Stimulated activated CD8-positive, alpha-beta memory T cell treated with anti-CD3 and anti-CD28 coated beads, Interleukin-2, amount 100 ng/mL, for 48 hours (primary cell): ENCODE measurements around the gene ABI3.
"Not testable (repeated sequence)": the region's sequence is repeated elsewhere in the genome, so short reads cannot be mapped to it uniquely, and the experiment has no call there.

Experiments
- DNase-seq, 2 donors: peaks; one replicate each; pipeline ENCODE4 v3.0.0-alpha.2; 2020; ENCODE audit warnings: low read depth in 2 of 2

The ABI3 gene

DNA sequence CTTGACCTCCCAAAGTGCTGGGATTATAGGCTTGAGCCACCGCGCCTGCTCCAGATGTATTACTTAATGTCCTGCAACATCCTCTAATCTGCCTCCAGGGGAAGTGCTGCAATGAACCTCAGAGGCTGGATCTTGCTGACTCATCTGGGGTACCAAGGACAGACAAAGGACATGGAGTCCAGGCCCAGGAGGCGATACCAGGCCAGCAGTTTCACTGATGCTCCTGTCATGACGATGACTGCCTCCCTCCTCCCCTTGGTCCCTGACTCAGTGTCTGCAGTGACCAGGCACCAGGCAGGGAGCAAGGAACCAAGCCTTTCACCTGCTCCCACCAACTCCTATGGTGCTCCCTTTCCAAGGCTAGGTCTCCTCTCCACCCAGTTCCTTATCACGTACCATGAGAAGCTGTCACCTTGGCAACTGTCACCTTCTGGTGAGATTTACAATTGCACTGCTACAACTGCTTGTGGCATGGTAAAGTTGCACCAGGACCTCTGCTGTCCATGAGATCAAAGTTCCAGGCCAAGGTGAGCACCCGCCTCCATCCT, 41.7 kb downstream of the ABI3 start:
- no peak for DNase-seq

GRCh38 chr17:49254066-49254465, 43.6 kb downstream of the ABI3 start:
- no peak for DNase-seq

DNA sequence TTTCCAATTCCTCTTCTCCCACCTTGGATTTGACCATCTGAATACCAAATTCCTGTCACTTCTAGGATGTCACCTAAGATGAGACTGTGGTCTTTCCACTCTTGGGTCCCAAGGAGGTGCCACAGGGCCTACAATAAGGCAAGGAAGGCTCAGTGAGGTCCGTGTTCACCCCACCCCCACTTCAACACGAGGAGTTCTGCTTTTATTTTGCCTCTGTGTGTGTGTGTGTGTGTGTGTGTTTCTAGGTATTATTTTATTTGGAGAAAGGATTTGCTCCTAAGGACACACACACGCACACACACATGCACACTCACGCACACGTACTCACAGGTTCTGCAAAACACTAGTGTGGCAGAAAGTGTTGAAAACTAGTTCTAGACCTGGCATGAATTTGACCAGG, 44.6 kb downstream of the ABI3 start:
- no peak for DNase-seq

- no peak for DNase-seq
These were observed 47.9 kb downstream of the ABI3 start for GRCh38 chr17:49258394-49258793.

GRCh38 chr17:49259663-49260010, 49.1 kb downstream of the ABI3 start:
- no peak for DNase-seq

- peak; percentile 28 to 40 for DNase-seq
These were observed 49.7 kb downstream of the ABI3 start for GRCh38 chr17:49260011-49260816.

- peak in 1 of 2 donors; percentile 18 for DNase-seq
These were observed 50.3 kb downstream of the ABI3 start for GRCh38 chr17:49260817-49261291.

DNA sequence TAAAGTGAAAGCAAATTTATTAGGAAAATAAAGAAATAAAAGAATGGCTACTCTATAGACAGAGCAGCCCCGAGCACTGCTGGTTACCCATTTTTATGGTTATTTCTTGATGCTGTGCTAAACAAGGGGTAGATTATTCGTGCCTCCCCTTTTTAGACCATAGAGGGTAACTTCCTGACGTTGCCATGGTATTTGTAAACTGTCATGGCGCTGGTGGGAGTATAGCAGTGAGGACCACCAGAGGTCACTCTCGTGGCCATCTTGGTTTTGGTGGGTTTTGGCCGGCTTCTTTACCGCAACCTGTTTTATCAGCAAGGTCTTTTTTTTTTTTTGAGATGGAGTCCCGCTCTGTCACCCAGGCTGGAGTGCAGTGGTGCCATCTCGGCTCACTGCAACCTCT, 51.0 kb downstream of the ABI3 start:
- DNase-seq, result not testable (repeated sequence)

DNA sequence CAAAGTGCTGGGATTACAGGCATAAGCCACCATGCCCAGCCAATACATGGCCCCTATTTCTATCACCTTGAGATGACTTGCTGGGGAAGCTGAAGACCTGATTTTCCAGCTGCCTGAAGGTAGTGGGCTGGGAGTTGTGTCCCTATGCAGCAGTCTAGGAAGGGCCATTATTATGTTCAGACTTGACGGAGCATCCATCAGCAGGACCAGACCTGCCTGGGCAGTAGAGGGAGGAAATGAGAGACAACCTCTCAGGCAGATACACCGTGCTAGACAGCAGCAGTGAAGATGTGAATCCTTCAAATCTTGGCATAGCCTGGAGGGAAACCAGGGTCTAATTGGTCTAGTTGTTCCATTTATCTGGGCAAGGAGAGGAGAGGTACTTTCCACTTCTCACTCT, 55.7 kb downstream of the ABI3 start:
- no peak for DNase-seq

- no peak for DNase-seq
These were observed 57.4 kb downstream of the ABI3 start for GRCh38 chr17:49267912-49268311.

GRCh38 chr17:49269356-49269755, 58.8 kb downstream of the ABI3 start:
- DNase-seq, result no peak
